GM12891 (cell line): ENCODE data around the gene POU5F2.

Experiments
- PAX5 ChIP-seq: IDR thresholded peaks from 2 replicates; pipeline ENCODE4 v1.6.1; 2011; ENCODE audit warnings: low read length, moderate library complexity, mild to moderate bottlenecking; ENCODE audit not compliant: insufficient read depth, severe bottlenecking
- POLR2A ChIP-seq: IDR thresholded peaks from 2 replicates; pipeline ENCODE4 v1.6.1; 2011; ENCODE audit warnings: low read depth, low read length, control low read depth
- POLR2AphosphoS5 ChIP-seq: IDR thresholded peaks from 2 replicates; pipeline ENCODE4 v1.6.1; 2011; ENCODE audit warnings: low read depth, low read length, control low read depth
- POU2F2 ChIP-seq: IDR thresholded peaks from 2 replicates; pipeline ENCODE4 v1.6.1; 2011; ENCODE audit warnings: low read depth, mild to moderate bottlenecking, control low read depth, low read length, moderate library complexity
- SPI1 ChIP-seq: IDR thresholded peaks from 2 replicates; pipeline ENCODE4 v1.6.1; 2011; ENCODE audit warnings: low read depth, low read length, control low read depth
- TAF1 ChIP-seq: IDR thresholded peaks from 2 replicates; pipeline ENCODE4 v1.6.1; 2011; ENCODE audit warnings: low read depth, low read length, control low read depth

DNA sequence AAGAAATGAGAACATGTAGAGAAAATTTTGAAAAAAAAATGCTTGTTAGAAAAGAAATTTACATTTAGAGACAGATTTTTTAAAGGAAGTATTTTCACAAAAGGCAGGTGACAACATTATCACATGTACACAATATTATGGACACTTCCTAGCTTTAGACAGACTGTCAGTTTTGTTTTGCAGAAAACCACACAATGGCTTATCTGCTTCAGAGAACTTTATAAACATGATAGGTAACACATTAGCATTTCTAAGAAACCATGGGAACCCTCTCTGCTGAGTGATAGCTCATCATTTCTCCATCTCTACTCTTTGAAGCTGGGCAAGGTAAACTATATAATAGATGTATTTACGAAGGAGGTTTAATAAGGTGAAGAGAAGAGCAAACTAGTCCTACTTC is 25.6 kb downstream of the POU5F2 start:
- TF ChIP-seq POLR2A (no peak), POLR2AphosphoS5 (no peak), SPI1 (no peak), TAF1 (no peak), POU2F2 (no peak), PAX5 (no peak)
